HepG2 (cell line): ENCODE results near the gene LYPD6B. TPM values are rescaled to one million over a fixed set of nuclear protein-coding genes. Genes with fewer than 3 reads are reported as not detected.
A peak's percentile ranks its signal among the peaks of the same experiment; 100 is the strongest.

Experiments
- CREM ChIP-seq, 2 experiments: sonication (generic) in 1 of 2; formaldehyde crosslinking in 1 of 2; IDR thresholded peaks; 2 replicates each; pipeline versions ENCODE4 v1.4.0 to v1.6.1; 2016 to 2020; ENCODE audit warnings: antibody characterized with exemption in 1 of 2, mild to moderate bottlenecking in 1 of 2, missing genetic modification reagents in 1 of 2
- CTCF ChIP-seq: sonication (generic); formaldehyde crosslinking; IDR thresholded peaks from 2 replicates; pipeline ENCODE4 v1.5.0; 2020; ENCODE audit warnings: mild to moderate bottlenecking, missing genetic modification reagents, moderate library complexity
- DR1 ChIP-seq: sonication (generic); formaldehyde crosslinking; IDR thresholded peaks from 2 replicates; pipeline ENCODE4 v1.8.0; 2021; ENCODE audit warnings: mild to moderate bottlenecking, missing genetic modification reagents, inconsistent platforms
- FOXK1 ChIP-seq: sonication (generic); formaldehyde crosslinking; IDR thresholded peaks from 2 replicates; pipeline ENCODE4 v1.4.0; 2020; ENCODE audit warnings: low read depth, missing genetic modification reagents, borderline replicate concordance
- KDM5B ChIP-seq: sonication (generic); formaldehyde crosslinking; IDR thresholded peaks from 2 replicates; pipeline ENCODE4 v1.4.0; 2020; ENCODE audit warnings: missing genetic modification reagents, mild to moderate bottlenecking, borderline replicate concordance
- MXD3 ChIP-seq: IDR thresholded peaks from 2 replicates; pipeline ENCODE4 v1.6.1; 2016; ENCODE audit warnings: mild to moderate bottlenecking, missing biosample characterization, missing genetic modification reagents
- RAD21 ChIP-seq: fragments of 450-650 bp; formaldehyde crosslinking; IDR thresholded peaks from 2 replicates; pipeline ENCODE4 v1.5.0; 2020; ENCODE audit warnings: mild to moderate bottlenecking
- REST ChIP-seq, 2 experiments: IDR thresholded peaks; 2 replicates each; pipeline ENCODE4 v1.6.1; 2011 to 2012; ENCODE audit warnings: low read length in 2 of 2, borderline replicate concordance in 1 of 2, low read depth in 1 of 2, mild to moderate bottlenecking in 1 of 2, moderate library complexity in 1 of 2
- SAFB2 ChIP-seq: sonication (generic); formaldehyde crosslinking; IDR thresholded peaks from 2 replicates; pipeline ENCODE4 v1.5.1; 2020; ENCODE audit warnings: missing genetic modification reagents, low read depth, mild to moderate bottlenecking, borderline replicate concordance
- ZFX ChIP-seq: sonication (generic); formaldehyde crosslinking; IDR thresholded peaks from 2 replicates; pipeline ENCODE4 v1.4.0; 2020; ENCODE audit warnings: mild to moderate bottlenecking, low read depth, missing genetic modification reagents, moderate library complexity
- ZNF441 ChIP-seq: sonication (generic); formaldehyde crosslinking; IDR thresholded peaks from 2 replicates; pipeline ENCODE4 v1.7.0; 2021; ENCODE audit warnings: missing genetic modification reagents, borderline replicate concordance
- ZNF749 ChIP-seq: sonication (generic); formaldehyde crosslinking; IDR thresholded peaks from 2 replicates; pipeline ENCODE4 v1.8.0; 2022; ENCODE audit warnings: mild to moderate bottlenecking, missing genetic modification reagents, moderate library complexity, borderline replicate concordance
- ZNF766 ChIP-seq: sonication (generic); formaldehyde crosslinking; IDR thresholded peaks from 2 replicates; pipeline ENCODE4 v1.5.0; 2020; ENCODE audit warnings: missing genetic modification reagents, borderline replicate concordance
- ZNF776 ChIP-seq: sonication (generic); formaldehyde crosslinking; IDR thresholded peaks from 2 replicates; pipeline ENCODE4 v1.4.0; 2020; ENCODE audit warnings: mild to moderate bottlenecking, missing genetic modification reagents
- polyA plus RNA-seq, 8 experiments: library from polyadenylated mRNA; depleted of rRNA in 3 of 8; stranded (reverse) in 7 of 8; unstranded in 1 of 8; fragments of >200 nt; fragmentation: Illumina TruSeq in 4 of 8; extraction: Trizol in 4 of 8; gene quantifications; 2 replicates each; pipeline versions ENCODE4 v1.2.1 to v1.2.3, GENCODE V29; 2011 to 2016; ENCODE audit warnings: low read depth in 4 of 8, missing spikeins in 1 of 8, mixed read lengths in 1 of 8; ENCODE audit not compliant: insufficient read depth in 1 of 8
- total RNA-seq, 5 experiments: library from RNA; depleted of rRNA; stranded (reverse); fragments of >200 nt; fragmentation: Illumina TruSeq; extraction: Trizol; gene quantifications; 2 replicates each; pipeline ENCODE4 v1.2.3, GENCODE V29; 2016; ENCODE audit warnings: low read depth in 1 of 5
- TF ChIP-seq, protein P1 (sequence below): sonication (generic); formaldehyde crosslinking; IDR thresholded peaks from 2 replicates; pipeline ENCODE4 v1.9.0; 2021; ENCODE audit warnings: missing genetic modification reagents, mild to moderate bottlenecking, borderline replicate concordance
- TF ChIP-seq, protein P2 (sequence below): fragments of 450-650 bp; IDR thresholded peaks from 2 replicates; pipeline ENCODE4 v1.6.1; 2017; ENCODE audit warnings: mild to moderate bottlenecking

LYPD6B gene
- total and polyA plus RNA-seq, 2 of the 13 experiments (the other 11 are each of a cell fraction or from before 2014, with no cell fraction given): not detected

DNA sequence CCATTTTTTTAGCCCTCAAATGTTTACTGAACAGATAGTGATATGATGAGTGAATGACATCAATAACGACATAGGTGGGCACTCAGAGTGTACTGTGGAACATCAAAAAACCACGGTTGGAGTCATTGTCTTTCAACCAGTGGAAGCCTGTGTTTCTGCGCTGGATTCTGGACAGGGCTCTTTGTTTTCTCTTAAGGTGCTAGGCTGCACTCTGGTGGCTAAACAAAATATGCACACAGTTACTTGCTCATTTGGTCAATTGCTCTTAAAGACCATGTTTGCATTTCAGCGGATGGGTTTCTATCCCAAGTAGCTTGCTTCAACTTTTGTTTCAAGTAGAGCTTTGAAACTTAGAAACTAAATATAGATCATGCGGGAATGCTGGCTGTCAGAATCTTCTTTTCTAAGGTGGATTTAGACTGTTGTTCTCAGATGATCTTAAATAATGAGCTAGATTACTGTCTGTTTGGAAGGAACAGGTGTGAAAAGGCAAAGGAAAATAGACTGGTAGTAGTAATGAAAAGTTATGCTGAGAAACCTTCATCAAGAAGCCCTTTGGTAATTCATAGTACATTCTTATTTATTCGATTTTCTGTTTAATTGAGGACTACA is 48.5 kb upstream of the LYPD6B start (continued):
- TF ChIP-seq REST (IDR thresholded peaks at IDR 0.05; ENCODE audit: borderline replicate concordance in 1 of 2, low read depth in 1 of 2, low read length in 2 of 2) (0 out of 4 replicates have a peak, but pooled peaks of 1 of the 2 experiments have one; percentile 18), ZFX (CRISPR knock-in tag) (no peak), ZNF749 (CRISPR knock-in tag) (no peak), ZNF766 (no peak), DR1 (CRISPR knock-in tag) (no peak), CTCF (CRISPR knock-in tag) (peak; percentile 81), KDM5B (CRISPR knock-in tag) (no peak), ZNF441 (no peak), MXD3 (no peak), CREM (IDR thresholded peaks at IDR 0.05) (no peak), CREM (CRISPR knock-in tag; IDR thresholded peaks at IDR 0.05) (no peak), FOXK1 (peak; percentile 44; the same call in 1 of the 2 replicates), RAD21 (CRISPR knock-in tag) (peak; percentile 77), SAFB2 (CRISPR knock-in tag) (no peak), ZNF776 (CRISPR knock-in tag) (no peak)
- TF ChIP-seq, protein P1, sequence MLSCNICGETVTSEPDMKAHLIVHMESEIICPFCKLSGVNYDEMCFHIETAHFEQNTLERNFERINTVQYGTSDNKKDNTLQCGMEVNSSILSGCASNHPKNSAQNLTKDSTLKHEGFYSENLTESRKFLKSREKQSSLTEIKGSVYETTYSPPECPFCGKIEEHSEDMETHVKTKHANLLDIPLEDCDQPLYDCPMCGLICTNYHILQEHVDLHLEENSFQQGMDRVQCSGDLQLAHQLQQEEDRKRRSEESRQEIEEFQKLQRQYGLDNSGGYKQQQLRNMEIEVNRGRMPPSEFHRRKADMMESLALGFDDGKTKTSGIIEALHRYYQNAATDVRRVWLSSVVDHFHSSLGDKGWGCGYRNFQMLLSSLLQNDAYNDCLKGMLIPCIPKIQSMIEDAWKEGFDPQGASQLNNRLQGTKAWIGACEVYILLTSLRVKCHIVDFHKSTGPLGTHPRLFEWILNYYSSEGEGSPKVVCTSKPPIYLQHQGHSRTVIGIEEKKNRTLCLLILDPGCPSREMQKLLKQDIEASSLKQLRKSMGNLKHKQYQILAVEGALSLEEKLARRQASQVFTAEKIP (CRISPR knock-in tag): no peak
- TF ChIP-seq, protein P2, sequence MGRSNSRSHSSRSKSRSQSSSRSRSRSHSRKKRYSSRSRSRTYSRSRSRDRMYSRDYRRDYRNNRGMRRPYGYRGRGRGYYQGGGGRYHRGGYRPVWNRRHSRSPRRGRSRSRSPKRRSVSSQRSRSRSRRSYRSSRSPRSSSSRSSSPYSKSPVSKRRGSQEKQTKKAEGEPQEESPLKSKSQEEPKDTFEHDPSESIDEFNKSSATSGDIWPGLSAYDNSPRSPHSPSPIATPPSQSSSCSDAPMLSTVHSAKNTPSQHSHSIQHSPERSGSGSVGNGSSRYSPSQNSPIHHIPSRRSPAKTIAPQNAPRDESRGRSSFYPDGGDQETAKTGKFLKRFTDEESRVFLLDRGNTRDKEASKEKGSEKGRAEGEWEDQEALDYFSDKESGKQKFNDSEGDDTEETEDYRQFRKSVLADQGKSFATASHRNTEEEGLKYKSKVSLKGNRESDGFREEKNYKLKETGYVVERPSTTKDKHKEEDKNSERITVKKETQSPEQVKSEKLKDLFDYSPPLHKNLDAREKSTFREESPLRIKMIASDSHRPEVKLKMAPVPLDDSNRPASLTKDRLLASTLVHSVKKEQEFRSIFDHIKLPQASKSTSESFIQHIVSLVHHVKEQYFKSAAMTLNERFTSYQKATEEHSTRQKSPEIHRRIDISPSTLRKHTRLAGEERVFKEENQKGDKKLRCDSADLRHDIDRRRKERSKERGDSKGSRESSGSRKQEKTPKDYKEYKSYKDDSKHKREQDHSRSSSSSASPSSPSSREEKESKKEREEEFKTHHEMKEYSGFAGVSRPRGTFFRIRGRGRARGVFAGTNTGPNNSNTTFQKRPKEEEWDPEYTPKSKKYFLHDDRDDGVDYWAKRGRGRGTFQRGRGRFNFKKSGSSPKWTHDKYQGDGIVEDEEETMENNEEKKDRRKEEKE: no peak
